ENCODE results near the gene VPS41.
A peak's percentile ranks its signal among the peaks of the same experiment; 100 is the strongest.

VPS41 gene

GRCh38 chr7:38905056-38905759, 3.8 kb downstream of the VPS41 start:
- DNase-seq = no peak

- no peak for DNase-seq
These were observed 5.9 kb downstream of the VPS41 start for GRCh38 chr7:38903057-38903456.

GRCh38 chr7:38902449-38902848, 6.5 kb downstream of the VPS41 start:
- no peak for DNase-seq

GRCh38 chr7:38893061-38893460, 15.9 kb downstream of the VPS41 start:
- DNase-seq = no peak

- DNase-seq = no peak
These were observed 18.4 kb downstream of the VPS41 start for GRCh38 chr7:38890597-38890996.

- DNase-seq = no peak
These were observed 19.0 kb downstream of the VPS41 start for GRCh38 chr7:38889872-38890432.

- no peak for DNase-seq
These were observed 19.9 kb downstream of the VPS41 start for GRCh38 chr7:38889079-38889478.

GRCh38 chr7:38886265-38886664, 22.7 kb downstream of the VPS41 start:
- DNase-seq = no peak

GRCh38 chr7:38883706-38884105, 25.3 kb downstream of the VPS41 start:
- DNase-seq = no peak

GRCh38 chr7:38881947-38882684, 26.9 kb downstream of the VPS41 start:
- no peak for DNase-seq

GRCh38 chr7:38881015-38881414, 28.0 kb downstream of the VPS41 start:
- DNase-seq = no peak

- no peak for DNase-seq
These were observed 28.5 kb downstream of the VPS41 start for GRCh38 chr7:38880454-38880853.

GRCh38 chr7:38880035-38880434, 29.0 kb downstream of the VPS41 start:
- DNase-seq = no peak

- no peak for DNase-seq
These were observed 30.1 kb downstream of the VPS41 start for GRCh38 chr7:38878694-38879457.

- DNase-seq = no peak
These were observed 35.6 kb downstream of the VPS41 start for GRCh38 chr7:38873433-38873832.

GRCh38 chr7:38872202-38872601, 36.8 kb downstream of the VPS41 start:
- no peak for DNase-seq

- DNase-seq = no peak
These were observed 38.8 kb downstream of the VPS41 start for GRCh38 chr7:38870147-38870546.

- peak; percentile 16 for DNase-seq
These were observed 45.2 kb downstream of the VPS41 start for GRCh38 chr7:38863601-38864291.

- no peak for DNase-seq
These were observed 46.3 kb downstream of the VPS41 start for GRCh38 chr7:38862666-38863065.

- peak; percentile 35 for DNase-seq
These were observed 50.6 kb downstream of the VPS41 start for GRCh38 chr7:38858259-38858884.

GRCh38 chr7:38855867-38856266, 53.1 kb downstream of the VPS41 start:
- no peak for DNase-seq

- no peak for DNase-seq
These were observed 53.6 kb downstream of the VPS41 start for GRCh38 chr7:38855386-38855785.

Measured in NCI-H2081 treated with DMSO at 0.1 percent for 48 hours (cell line).